Right lobe of liver (tissue), 6 donors: ENCODE data around the gene YIPF7. TPM values are rescaled to one million over a fixed set of nuclear protein-coding genes. Genes with fewer than 3 reads are reported as not detected.

Experiments
- ATAC-seq, 4 donors: fragments of 200-7000 bp; cut with Tn5 transposase; one replicate each; pipeline ENCODE4 v1.9.1; 2020; ENCODE audit warnings: mild to moderate bottlenecking in 4 of 4, moderate library complexity in 4 of 4
- DNase-seq, 3 donors: peaks; one replicate each; pipeline ENCODE4 v3.0.0-alpha.2; 2020
- H3K27ac ChIP-seq, 3 donors: fragments of 200-600 bp; one replicate each; pipeline ENCODE4 v1.8.0; 2022
- H3K27me3 ChIP-seq, 2 donors: fragments of 200-600 bp; one replicate each; pipeline ENCODE4 v1.8.0; 2022
- H3K36me3 ChIP-seq, 4 donors: fragments of 200-600 bp; sonication (generic) in 1 of 4; one replicate each; pipeline versions ENCODE4 v1.5.1 to v1.8.0; 2017 to 2022; ENCODE audit warnings: control low read depth in 1 of 4
- H3K4me1 ChIP-seq, 4 donors: fragments of 200-600 bp; sonication (generic) in 1 of 4; one replicate each; pipeline versions ENCODE4 v1.5.1 to v1.8.0; 2017 to 2022; ENCODE audit warnings: control low read depth in 1 of 4
- H3K4me3 ChIP-seq, 3 donors: fragments of 200-600 bp; one replicate each; pipeline ENCODE4 v1.8.0; 2022
- H3K9me3 ChIP-seq, 4 donors: fragments of 200-600 bp; sonication (generic) in 1 of 4; one replicate each; pipeline versions ENCODE4 v1.5.1 to v1.8.0; 2017 to 2022; ENCODE audit warnings: control low read depth in 1 of 4
- CTCF ChIP-seq, 4 donors: fragments of 200-600 bp in 3 of 4; fragments of 450-650 bp in 1 of 4; IDR thresholded peaks; one replicate each; pipeline versions ENCODE4 v1.5.1 to v1.8.0; 2016 to 2022; ENCODE audit warnings: antibody characterized with exemption in 4 of 4, mild to moderate bottlenecking in 2 of 4
- POLR2A ChIP-seq: fragments of 450-650 bp; IDR thresholded peaks from one replicate; pipeline ENCODE4 v1.6.1; 2017; ENCODE audit warnings: antibody characterized with exemption, mild to moderate bottlenecking
- WGBS: methylation state at CpG from one replicate; pipeline ENCODE4 v1.1.6; 2018; ENCODE audit warnings: low coverage, low lambda C conversion rate; ENCODE audit not compliant: insufficient coverage; ENCODE audit errors: missing lambda C conversion rate; 5-methylcytosine and 5-hydroxymethylcytosine counted together
- intact Hi-C, 2 donors: fragments of 100-400 bp; cut with DNase I; formaldehyde crosslinking; loops; one replicate each; pipeline versions ENCODE4 v1.11.2 to v1.14.1; 2022
- total RNA-seq, 6 experiments: library from RNA; depleted of rRNA in 2 of 6; stranded (reverse); fragments of >200 nt in 2 of 6; fragmentation: NEBNext Ultra II Directional in 3 of 6; extraction: Animal tissue kit (Norgen Biotek cat#: 25700) in 3 of 6; gene quantifications; one replicate each; pipeline versions ENCODE4 v1.1.0 to v1.2.4, GENCODE V29; 2016 to 2023
- donor health status: DM: no; HTN: yes; CAD: no.
- donor health status: DM: no; HTN: no; CAD: no.
- donor health status: DM: no; HTN: no; CAD: no.
- donor health status: DM: no; HTN: yes; CAD: no.
- donor health status: DM: no; HTN: yes; CAD: no.

The YIPF7 gene
- total RNA-seq, 6 experiments from 2014 or later, result not detected

GRCh38 chr4:44678094-44679041 lies 26.9 kb upstream of the YIPF7 start, which contains the start of gene GUF1:
Gene GUF1 (plus strand): TSS chr4:44678420. CDS start chr4:44678623, 203 bp downstream.
- 0% methylated on average over 28 of the region's 57 CpGs for WGBS
- DNase-seq (peak; percentile 90 to 93 (median 93)), ATAC-seq (peak; percentile 96 to 99 (median 97))
- TF ChIP-seq POLR2A (peak; percentile 62), CTCF (IDR thresholded peaks at IDR 0.05) (no peak)
- Histone ChIP-seq H3K27ac (peak within 1 kb of the TSS; percentile 86 to 95 (median 87)), H3K27me3 (no peaks in the 10 kb centered on the region), H3K4me3 (peak within 1 kb of the TSS; percentile 77 to 80 (median 79)), H3K4me1 (peaks cover 0 to 20% (median 7%) of the 10 kb centered on the region in 4 donors), H3K9me3 (no peaks in the 10 kb centered on the region), H3K36me3 (peaks cover 0 to 2% (median 0%) of the 10 kb centered on the region in 4 donors)
- intact Hi-C loops, result no loop called here

GRCh38 chr4:44675366-44675765 lies 23.9 kb upstream of the YIPF7 start:
- Histone ChIP-seq H3K27me3 (no peaks in the 10 kb centered on the region), H3K4me1 (peaks cover 0 to 13% (median 6%) of the 10 kb centered on the region in 4 donors), H3K9me3 (no peaks in the 10 kb centered on the region), H3K36me3 (no peaks in the 10 kb centered on the region), H3K4me3 (no peak overlapping the region), H3K27ac (no peak overlapping the region)
- no peak for ATAC-seq
- WGBS, result 65% methylated on average over 5 of the region's 5 CpGs
- TF ChIP-seq CTCF (IDR thresholded peaks at IDR 0.05) (no peak), POLR2A (no peak)
- intact Hi-C loops, result no loop called here
- DNase-seq, result no peak

DNA sequence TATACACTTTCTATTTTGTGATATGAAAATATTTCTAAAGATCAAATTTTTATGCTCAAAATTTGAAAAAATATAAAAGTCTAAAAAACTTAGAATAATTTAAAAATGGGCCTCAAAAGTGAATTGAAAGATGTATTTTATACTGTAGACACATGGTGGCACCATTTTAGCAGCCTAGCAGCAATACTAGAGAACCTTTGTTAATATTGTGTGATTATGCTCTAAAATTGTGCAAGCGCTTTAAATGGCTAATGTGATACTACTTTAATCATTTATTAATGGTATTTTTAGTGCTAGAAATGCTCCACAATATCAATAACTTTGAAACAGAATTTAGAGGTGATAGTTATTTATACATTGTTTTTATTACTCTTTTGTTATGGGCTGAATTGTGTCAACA lies 23.0 kb upstream of the YIPF7 start:
- intact Hi-C loops, result no loop called here
- Histone ChIP-seq H3K27me3 (no peaks in the 10 kb centered on the region), H3K36me3 (no peaks in the 10 kb centered on the region), H3K4me3 (no peak overlapping the region), H3K4me1 (peaks cover 0 to 4% (median 1%) of the 10 kb centered on the region in 4 donors), H3K9me3 (no peaks in the 10 kb centered on the region), H3K27ac (no peak overlapping the region)
- no peak for ATAC-seq
- no peak for DNase-seq
- WGBS, result 67% methylated on average over 1 of the region's 1 CpG
- TF ChIP-seq POLR2A, result no peak
- peak in 1 of 4 donors; percentile 13 for TF ChIP-seq CTCF (IDR thresholded peaks at IDR 0.05)

DNA sequence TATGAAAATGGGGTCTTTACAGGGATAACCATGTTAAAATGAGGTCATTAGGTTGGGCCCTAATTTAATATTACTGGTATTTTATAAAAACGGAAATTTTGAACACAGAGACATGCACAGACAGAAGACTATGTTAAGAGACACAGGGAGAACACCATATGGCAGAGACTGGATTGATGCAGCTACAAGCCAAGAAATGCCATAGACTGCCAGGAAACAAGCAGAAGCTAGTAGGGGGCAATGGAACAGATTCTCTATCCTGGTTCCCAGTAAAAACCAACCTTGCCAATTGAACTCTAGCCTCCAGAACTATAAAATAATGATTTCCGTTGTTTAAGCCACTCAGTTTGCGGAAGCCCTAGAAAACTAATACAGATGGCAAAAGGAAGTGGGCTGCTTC lies 20.2 kb upstream of the YIPF7 start:
- no peaks in the 10 kb centered on the region for H3K27me3 ChIP-seq
- no peak for ATAC-seq
- no peak overlapping the region for H3K4me3 ChIP-seq
- no peak overlapping the region for H3K27ac ChIP-seq
- intact Hi-C loops, result no loop called here
- DNase-seq, result no peak
- H3K4me1 ChIP-seq, result no peaks in the 10 kb centered on the region
- no peaks in the 10 kb centered on the region for H3K9me3 ChIP-seq
- no peaks in the 10 kb centered on the region for H3K36me3 ChIP-seq
- 69% methylated on average over 3 of the region's 3 CpGs for WGBS
- TF ChIP-seq CTCF (IDR thresholded peaks at IDR 0.05), result no peak
- TF ChIP-seq POLR2A, result no peak
